Lower lobe of right lung (tissue), 2 donors: ENCODE measurements around the gene SLC47A2. TPM values are rescaled to one million over a fixed set of nuclear protein-coding genes. Genes with fewer than 3 reads are reported as not detected.

Source experiments
- ATAC-seq, 2 donors: fragments of 200-7000 bp; cut with Tn5 transposase; one replicate each; pipeline ENCODE4 v1.9.1; 2020 to 2022; ENCODE audit warnings: mild to moderate bottlenecking in 2 of 2, moderate library complexity in 2 of 2
- DNase-seq: peaks from one replicate; pipeline ENCODE4 v3.0.0-alpha.2; 2020
- H3K27ac ChIP-seq: fragments of 200-600 bp; one replicate; pipeline ENCODE4 v1.8.0; 2022
- H3K27me3 ChIP-seq: fragments of 200-600 bp; one replicate; pipeline ENCODE4 v1.8.0; 2022; ENCODE audit warnings: low read depth
- H3K36me3 ChIP-seq: fragments of 200-600 bp; one replicate; pipeline ENCODE4 v1.8.0; 2022; ENCODE audit warnings: mild to moderate bottlenecking
- H3K4me1 ChIP-seq: fragments of 200-600 bp; one replicate; pipeline ENCODE4 v1.8.0; 2022
- H3K4me3 ChIP-seq: fragments of 200-600 bp; one replicate; pipeline ENCODE4 v1.8.0; 2022; ENCODE audit warnings: mild to moderate bottlenecking
- H3K9me3 ChIP-seq: fragments of 200-600 bp; one replicate; pipeline ENCODE4 v1.8.0; 2022
- intact Hi-C: fragments of 100-400 bp; cut with DNase I; formaldehyde crosslinking; loops from one replicate; pipeline ENCODE4 v1.11.0; 2022
- total RNA-seq: library from RNA; stranded (reverse); fragmentation: NEBNext Ultra II Directional; extraction: Animal tissue kit (Norgen Biotek cat#: 25700); gene quantifications from one replicate; pipeline ENCODE4 v1.2.1, GENCODE V29; 2021
- TF ChIP-seq, protein P1 (sequence below): fragments of 200-600 bp; IDR thresholded peaks from one replicate; pipeline ENCODE4 v1.8.0; 2022; ENCODE audit warnings: antibody characterized with exemption, mild to moderate bottlenecking
- donor health status: DM: no; HTN: yes; CAD: no; lungs with severe emphysema.

Gene SLC47A2
- total RNA-seq, 1 donor from 2014 or later: not detected

DNA sequence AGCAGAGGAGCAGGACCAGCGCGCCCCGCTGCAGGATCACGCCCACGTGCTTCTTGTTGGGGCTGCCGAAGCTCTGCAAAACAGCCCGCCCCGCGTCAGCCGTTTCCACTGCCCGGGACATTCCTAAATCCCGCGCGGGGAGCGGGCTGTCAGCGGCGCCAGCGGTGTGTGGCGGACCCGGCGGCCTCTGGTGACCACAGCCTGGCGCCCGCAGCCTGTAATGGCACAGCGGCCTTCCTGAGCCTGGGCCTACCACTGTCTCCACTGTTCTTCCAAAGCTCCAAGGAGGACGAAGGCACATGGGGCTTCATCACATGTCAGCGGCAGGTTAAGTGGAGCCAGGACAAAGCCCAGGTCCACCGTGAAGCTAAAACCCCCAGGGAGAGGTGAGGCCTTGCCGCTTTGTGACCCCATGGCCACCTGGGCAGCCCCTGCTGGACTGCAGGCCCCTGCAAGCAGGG lies 2.5 kb downstream of the SLC47A2 start:
- intact Hi-C loops: no loop called here
- TF ChIP-seq, protein P1, sequence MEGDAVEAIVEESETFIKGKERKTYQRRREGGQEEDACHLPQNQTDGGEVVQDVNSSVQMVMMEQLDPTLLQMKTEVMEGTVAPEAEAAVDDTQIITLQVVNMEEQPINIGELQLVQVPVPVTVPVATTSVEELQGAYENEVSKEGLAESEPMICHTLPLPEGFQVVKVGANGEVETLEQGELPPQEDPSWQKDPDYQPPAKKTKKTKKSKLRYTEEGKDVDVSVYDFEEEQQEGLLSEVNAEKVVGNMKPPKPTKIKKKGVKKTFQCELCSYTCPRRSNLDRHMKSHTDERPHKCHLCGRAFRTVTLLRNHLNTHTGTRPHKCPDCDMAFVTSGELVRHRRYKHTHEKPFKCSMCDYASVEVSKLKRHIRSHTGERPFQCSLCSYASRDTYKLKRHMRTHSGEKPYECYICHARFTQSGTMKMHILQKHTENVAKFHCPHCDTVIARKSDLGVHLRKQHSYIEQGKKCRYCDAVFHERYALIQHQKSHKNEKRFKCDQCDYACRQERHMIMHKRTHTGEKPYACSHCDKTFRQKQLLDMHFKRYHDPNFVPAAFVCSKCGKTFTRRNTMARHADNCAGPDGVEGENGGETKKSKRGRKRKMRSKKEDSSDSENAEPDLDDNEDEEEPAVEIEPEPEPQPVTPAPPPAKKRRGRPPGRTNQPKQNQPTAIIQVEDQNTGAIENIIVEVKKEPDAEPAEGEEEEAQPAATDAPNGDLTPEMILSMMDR: no peak
- H3K4me1 ChIP-seq: no peaks in the 10 kb centered on the region
- H3K27ac ChIP-seq: no peak overlapping the region
- H3K36me3 ChIP-seq: no peaks in the 10 kb centered on the region
- no peaks in the 10 kb centered on the region for H3K9me3 ChIP-seq
- no peak overlapping the region for H3K4me3 ChIP-seq
- no peak for ATAC-seq
- no peaks in the 10 kb centered on the region for H3K27me3 ChIP-seq
- no peak for DNase-seq

DNA sequence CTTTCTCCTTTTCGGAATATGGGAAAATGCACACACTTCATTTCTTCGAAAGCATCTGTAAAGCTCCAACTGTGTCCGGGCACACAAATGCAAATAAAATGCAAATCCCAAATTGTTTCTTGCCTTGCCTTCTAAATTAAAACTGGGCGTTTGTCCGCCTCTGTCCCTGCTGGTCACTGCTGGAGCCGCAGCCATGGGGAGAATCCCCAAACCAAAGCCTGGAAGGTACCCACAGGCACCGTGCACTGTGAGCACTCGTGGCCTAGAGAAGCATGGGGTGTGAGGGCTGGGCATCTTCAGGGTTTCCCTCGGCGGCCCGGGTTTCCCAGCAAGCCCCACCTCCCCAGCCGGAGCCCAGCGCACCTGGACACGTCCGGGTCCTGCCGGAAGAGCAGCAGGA lies 2.9 kb downstream of the SLC47A2 start:
- no peak for DNase-seq

DNA sequence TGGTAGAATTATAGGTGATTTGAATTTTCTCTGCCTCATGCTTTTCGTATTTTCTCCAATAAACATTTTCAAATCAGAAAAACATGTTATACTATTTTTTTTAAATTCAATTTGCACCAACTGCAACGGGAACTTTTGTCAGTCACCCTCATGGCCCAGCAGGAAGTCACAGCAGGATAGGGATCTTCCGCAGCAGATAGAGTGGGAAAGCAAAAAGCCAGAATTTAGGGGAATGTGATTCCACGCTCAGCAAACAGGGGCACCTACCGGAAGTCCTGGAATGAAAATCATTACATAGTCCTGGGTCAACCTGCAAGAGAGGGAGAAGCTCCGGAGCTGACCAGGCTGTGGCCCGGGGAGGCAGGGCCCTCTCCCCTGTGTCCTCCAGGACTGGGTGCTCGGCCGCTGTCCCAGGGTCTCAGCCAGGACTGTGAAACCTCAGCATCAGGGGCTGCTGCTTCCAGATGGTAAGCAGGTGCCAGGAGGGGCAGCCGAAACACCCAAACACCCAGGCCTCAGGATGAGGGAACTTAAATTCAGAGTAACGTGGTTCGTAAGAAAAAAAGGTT lies 3.9 kb downstream of the SLC47A2 start:
- DNase-seq (no peak), ATAC-seq (no peak)
- Histone ChIP-seq H3K27ac (no peak overlapping the region), H3K4me3 (no peak overlapping the region), H3K4me1 (no peaks in the 10 kb centered on the region), H3K27me3 (no peaks in the 10 kb centered on the region), H3K36me3 (no peaks in the 10 kb centered on the region), H3K9me3 (no peaks in the 10 kb centered on the region)
- TF ChIP-seq, protein P1: no peak
- intact Hi-C loops: no loop called here

More for the DNA sequence above, 2.9 kb downstream of the SLC47A2 start:
- intact Hi-C loops: no loop called here
- Histone ChIP-seq H3K27me3 (no peaks in the 10 kb centered on the region), H3K36me3 (no peaks in the 10 kb centered on the region), H3K27ac (no peak overlapping the region), H3K9me3 (no peaks in the 10 kb centered on the region), H3K4me3 (no peak overlapping the region), H3K4me1 (no peaks in the 10 kb centered on the region)
- no peak for ATAC-seq
- TF ChIP-seq, protein P1: no peak

DNA sequence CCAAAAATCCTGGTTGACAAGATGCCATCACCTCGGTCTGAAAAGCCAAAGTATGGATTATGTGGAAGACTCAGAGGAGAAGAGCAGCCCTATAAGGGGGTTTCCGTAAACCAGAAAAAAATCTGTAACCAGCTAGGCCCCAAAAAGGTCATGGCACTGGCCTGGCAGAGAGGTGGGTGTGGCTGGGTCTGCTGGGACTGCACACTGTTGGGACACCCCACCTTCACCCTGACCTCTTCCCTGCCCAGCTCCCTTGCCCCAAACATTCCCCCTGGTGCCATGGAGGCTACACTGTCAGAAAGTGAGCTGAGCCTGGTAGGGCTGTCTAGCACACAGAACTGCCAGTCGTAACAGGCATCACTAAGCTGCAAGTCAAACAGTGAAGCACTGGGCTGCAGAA lies 6.5 kb downstream of the SLC47A2 start:
- DNase-seq: no peak
- intact Hi-C loops: no loop called here
- no peaks in the 10 kb centered on the region for H3K9me3 ChIP-seq

DNA sequence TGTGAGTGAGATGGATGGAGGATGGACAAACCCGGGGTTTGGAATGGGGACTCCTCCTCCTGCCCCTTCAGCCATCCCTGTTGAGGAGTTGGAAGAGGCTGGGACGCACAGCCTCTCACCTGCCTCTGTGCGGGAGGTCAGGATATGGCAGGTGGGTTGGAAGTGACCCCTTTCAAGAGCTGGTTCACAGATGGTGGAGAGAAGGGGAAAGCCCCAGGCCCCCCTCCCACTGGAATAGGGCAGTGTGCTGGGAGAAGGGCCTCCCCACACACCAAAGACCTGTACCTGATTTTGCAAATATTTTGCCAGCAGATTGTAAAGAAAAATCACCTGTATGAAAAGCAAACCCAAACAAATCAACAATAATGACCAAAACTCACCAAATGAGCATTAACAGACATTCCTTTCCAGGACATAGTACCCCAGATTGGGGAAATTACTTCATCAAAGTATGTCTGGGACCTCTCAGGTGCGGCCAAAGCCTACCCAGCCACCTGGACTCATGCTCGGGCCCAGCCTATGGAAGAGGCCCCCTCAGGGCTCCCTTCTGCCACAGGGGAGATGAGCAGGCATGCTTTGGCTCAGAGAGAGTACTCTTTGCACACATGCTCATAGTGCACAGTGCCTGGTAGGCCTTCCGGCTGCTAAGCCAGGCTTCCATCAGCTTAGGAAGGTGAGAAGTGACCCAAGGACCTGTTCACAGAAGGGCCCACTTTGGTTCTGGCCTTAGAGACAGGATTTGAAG lies 7.8 kb downstream of the SLC47A2 start:
- Histone ChIP-seq H3K4me3 (no peak overlapping the region), H3K36me3 (no peaks in the 10 kb centered on the region), H3K9me3 (no peaks in the 10 kb centered on the region), H3K4me1 (peaks cover 14% of the 10 kb centered on the region), H3K27ac (no peak overlapping the region), H3K27me3 (no peaks in the 10 kb centered on the region)
- TF ChIP-seq, protein P1: no peak
- DNase-seq (no peak), ATAC-seq (no peak)
- intact Hi-C loops: no loop called here

More for the DNA sequence above, 6.5 kb downstream of the SLC47A2 start:
- no peak overlapping the region for H3K27ac ChIP-seq
- no peak for ATAC-seq
- TF ChIP-seq, protein P1: no peak
- H3K4me3 ChIP-seq: no peak overlapping the region
- no peaks in the 10 kb centered on the region for H3K27me3 ChIP-seq
- no peaks in the 10 kb centered on the region for H3K36me3 ChIP-seq
- H3K4me1 ChIP-seq: peaks cover 2% of the 10 kb centered on the region
